Transverse colon (tissue), 4 donors: ENCODE measurements around the gene CACNA1A. TPM values are rescaled to one million over a fixed set of nuclear protein-coding genes. Genes with fewer than 3 reads are reported as not detected.

Source experiments
- DNase-seq: peaks from one replicate; pipeline ENCODE4 v3.0.0-alpha.2; 2019
- H3K27ac ChIP-seq, 4 donors: fragments of 200-600 bp; sonication (generic); 2 replicates each; pipeline ENCODE4 v1.5.1; 2016 to 2018; ENCODE audit warnings: inconsistent platforms in 4 of 4
- H3K27me3 ChIP-seq: fragments of 200-600 bp; sonication (generic); 2 replicates; pipeline ENCODE4 v1.5.1; 2017; ENCODE audit warnings: inconsistent platforms
- H3K36me3 ChIP-seq, 4 donors: fragments of 200-600 bp; sonication (generic); 2 replicates each; pipeline ENCODE4 v1.5.1; 2017 to 2019; ENCODE audit warnings: inconsistent platforms in 4 of 4
- H3K4me1 ChIP-seq, 4 donors: fragments of 200-600 bp; sonication (generic); 2 replicates each; pipeline ENCODE4 v1.5.1; 2017 to 2020; ENCODE audit warnings: inconsistent platforms in 4 of 4
- H3K4me3 ChIP-seq, 4 donors: fragments of 200-600 bp; sonication (generic); 1 replicate in 1 of 4; 2 replicates in 3 of 4; pipeline versions ENCODE4 v1.5.1 to v1.6.1; 2017 to 2019; ENCODE audit warnings: inconsistent platforms in 4 of 4
- H3K9me3 ChIP-seq, 2 donors: fragments of 200-600 bp; sonication (generic); 2 replicates each; pipeline ENCODE4 v1.5.1; 2017 to 2019; ENCODE audit warnings: inconsistent platforms in 2 of 2
- EP300 ChIP-seq: sonication (generic); formaldehyde crosslinking; IDR thresholded peaks from one replicate; pipeline ENCODE4 v1.6.1; 2017; ENCODE audit warnings: antibody characterized with exemption, low read depth
- POLR2A ChIP-seq: fragments of 450-650 bp; IDR thresholded peaks from one replicate; pipeline ENCODE4 v1.6.1; 2016; ENCODE audit warnings: antibody characterized with exemption, mild to moderate bottlenecking, moderate library complexity
- POLR2AphosphoS5 ChIP-seq, 3 donors: sonication (generic); formaldehyde crosslinking; IDR thresholded peaks; one replicate each; pipeline ENCODE4 v1.6.1; 2016; ENCODE audit warnings: antibody characterized with exemption in 3 of 3
- WGBS, 2 donors: methylation state at CpG; one replicate each; pipeline ENCODE4 v1.1.5; 2018; ENCODE audit warnings: low coverage in 1 of 2; 5-methylcytosine and 5-hydroxymethylcytosine counted together
- in situ Hi-C, 4 donors: fragments of 200-750 bp; cut with MboI; loops; one replicate each; pipeline versions ENCODE4 v1.15.0 to v1.15.1; 2017; ENCODE audit warnings: low sequenced_read_pairs in 3 of 4, low pct_ligation_motif_present in 1 of 4, low pct_unique_long_range_greater_than_20kb in 1 of 4
- intact Hi-C: fragments of 100-400 bp; cut with DNase I; formaldehyde crosslinking; loops from one replicate; pipeline ENCODE4 v1.15.1; 2023; ENCODE audit warnings: low total_unique reads
- total RNA-seq, 4 donors: library from RNA; depleted of rRNA; stranded (reverse); fragments of >200 nt; gene quantifications; one replicate each; pipeline ENCODE4 v1.1.0, GENCODE V29; 2016
- TF ChIP-seq, protein P1 (sequence below), 5 experiments: fragments of 200-600 bp in 3 of 5; fragments of 450-650 bp in 2 of 5; sonication (generic) in 3 of 5; IDR thresholded peaks; 1 replicate in 2 of 5; 2 replicates in 3 of 5; pipeline ENCODE4 v1.5.1; 2016 to 2017; ENCODE audit warnings: antibody characterized with exemption in 5 of 5, inconsistent platforms in 3 of 5, mild to moderate bottlenecking in 2 of 5, moderate library complexity in 1 of 5

CACNA1A gene
- total RNA-seq, 4 donors from 2014 or later, result 2.9 to 15.7 (median 5.2) TPM

DNA sequence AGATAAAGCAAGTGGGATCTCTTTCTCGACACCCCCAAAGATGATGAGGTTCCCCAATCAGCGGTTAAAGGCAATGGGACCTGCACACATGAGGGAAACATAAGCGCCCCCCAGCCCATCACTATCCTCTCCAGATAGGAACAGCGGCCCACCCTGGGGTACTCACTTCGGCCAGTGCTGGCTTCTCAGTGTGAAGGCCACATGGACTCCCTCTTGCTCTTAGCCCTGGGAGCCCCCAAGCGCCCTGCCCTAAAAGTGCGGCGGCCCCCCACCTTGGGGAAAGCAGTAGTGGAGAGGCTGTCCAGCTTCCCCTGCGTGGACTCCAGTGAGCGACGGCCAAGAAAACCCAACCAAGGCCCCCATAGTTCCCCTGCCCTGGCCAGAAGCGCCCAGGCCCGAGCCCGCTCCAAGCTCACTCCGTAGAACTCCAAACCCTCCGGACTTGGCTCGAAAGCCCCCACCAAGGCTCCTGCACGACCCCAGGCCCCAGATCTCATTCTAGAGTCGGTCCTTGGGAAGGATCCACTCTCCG, 1.0 kb downstream of the CACNA1A start:
- Histone ChIP-seq H3K4me3 (no peak overlapping the region), H3K27me3 (peaks cover 73% of the 10 kb centered on the region), H3K36me3 (no peaks in the 10 kb centered on the region), H3K27ac (no peak overlapping the region), H3K9me3 (no peaks in the 10 kb centered on the region), H3K4me1 (peaks cover 0 to 8% (median 1%) of the 10 kb centered on the region in 4 donors)
- WGBS, 2 donors, result 50 to 60% methylated on average over 1 to 16 of the region's 20 CpGs
- TF ChIP-seq POLR2A (no peak), POLR2AphosphoS5 (IDR thresholded peaks at IDR 0.05) (no peak), EP300 (no peak)
- TF ChIP-seq, protein P1, sequence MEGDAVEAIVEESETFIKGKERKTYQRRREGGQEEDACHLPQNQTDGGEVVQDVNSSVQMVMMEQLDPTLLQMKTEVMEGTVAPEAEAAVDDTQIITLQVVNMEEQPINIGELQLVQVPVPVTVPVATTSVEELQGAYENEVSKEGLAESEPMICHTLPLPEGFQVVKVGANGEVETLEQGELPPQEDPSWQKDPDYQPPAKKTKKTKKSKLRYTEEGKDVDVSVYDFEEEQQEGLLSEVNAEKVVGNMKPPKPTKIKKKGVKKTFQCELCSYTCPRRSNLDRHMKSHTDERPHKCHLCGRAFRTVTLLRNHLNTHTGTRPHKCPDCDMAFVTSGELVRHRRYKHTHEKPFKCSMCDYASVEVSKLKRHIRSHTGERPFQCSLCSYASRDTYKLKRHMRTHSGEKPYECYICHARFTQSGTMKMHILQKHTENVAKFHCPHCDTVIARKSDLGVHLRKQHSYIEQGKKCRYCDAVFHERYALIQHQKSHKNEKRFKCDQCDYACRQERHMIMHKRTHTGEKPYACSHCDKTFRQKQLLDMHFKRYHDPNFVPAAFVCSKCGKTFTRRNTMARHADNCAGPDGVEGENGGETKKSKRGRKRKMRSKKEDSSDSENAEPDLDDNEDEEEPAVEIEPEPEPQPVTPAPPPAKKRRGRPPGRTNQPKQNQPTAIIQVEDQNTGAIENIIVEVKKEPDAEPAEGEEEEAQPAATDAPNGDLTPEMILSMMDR (IDR thresholded peaks at IDR 0.05), result no peak
- no peak for DNase-seq
- in situ Hi-C loops, result no loop called here
- intact Hi-C loops, result no loop called here

DNA sequence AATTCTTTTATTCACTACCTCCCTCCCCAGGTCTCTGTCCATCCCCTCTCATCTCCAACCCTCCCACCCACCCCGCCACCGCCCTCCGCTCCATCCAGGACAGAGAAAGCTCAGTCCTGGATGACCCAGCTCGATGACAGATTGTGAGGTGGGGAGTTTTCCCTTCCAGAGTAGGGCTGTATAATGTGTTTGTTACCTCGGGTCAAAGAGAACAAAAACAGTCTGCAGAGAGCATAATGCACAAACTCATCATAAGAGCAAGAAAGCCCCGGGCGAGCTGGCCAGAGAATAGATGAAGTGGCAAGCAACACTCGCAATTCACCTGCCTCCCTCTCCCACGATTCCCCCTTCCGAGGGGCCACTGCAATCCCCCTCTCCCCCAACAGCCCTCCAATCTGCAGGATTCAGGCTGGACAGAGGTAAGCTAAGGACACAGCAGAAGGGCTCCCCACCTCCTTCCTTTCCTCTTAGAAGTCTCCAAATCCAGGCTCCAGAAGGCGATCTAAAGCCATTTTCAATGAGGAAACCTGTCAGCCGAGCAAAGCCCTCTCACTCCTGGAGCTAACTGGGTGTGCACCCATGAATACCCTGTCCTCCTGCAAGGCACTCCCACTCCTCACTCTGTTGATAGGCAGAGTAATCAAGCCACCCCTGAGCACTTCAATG, 2.6 kb downstream of the CACNA1A start:
- no peak overlapping the region for H3K4me3 ChIP-seq
- TF ChIP-seq EP300 (no peak), POLR2AphosphoS5 (IDR thresholded peaks at IDR 0.05) (no peak), POLR2A (no peak)
- TF ChIP-seq, protein P1 (IDR thresholded peaks at IDR 0.05), result no peak
- in situ Hi-C loops, result no loop called here
- DNase-seq, result no peak
- H3K36me3 ChIP-seq, result no peaks in the 10 kb centered on the region
- 58% methylated on average over 7 to 12 of the region's 12 CpGs for WGBS, 2 donors
- peaks cover 60% of the 10 kb centered on the region for H3K27me3 ChIP-seq
- no peak overlapping the region for H3K27ac ChIP-seq
- no peaks in the 10 kb centered on the region for H3K9me3 ChIP-seq
- intact Hi-C loops, result no loop called here
- peaks cover 0 to 8% (median 1%) of the 10 kb centered on the region in 4 donors for H3K4me1 ChIP-seq

DNA sequence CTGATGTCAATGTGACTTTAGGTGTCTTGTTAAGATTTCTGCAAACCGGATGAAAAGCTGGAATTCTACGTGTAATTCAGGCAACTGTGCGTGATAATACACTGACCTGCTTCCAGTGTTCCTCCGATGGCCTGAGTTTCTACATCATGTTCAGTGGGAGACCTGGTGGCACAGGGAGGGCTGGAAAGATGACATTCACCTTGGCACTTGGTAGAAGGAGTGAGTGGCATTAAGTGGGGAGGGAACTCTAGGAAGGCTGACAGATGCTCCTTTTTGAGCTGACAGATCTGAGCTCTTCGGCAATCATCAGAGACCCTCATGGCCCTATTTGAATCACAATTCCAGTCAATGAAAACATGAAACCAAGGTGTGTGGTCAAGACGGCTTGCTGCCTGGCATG, 4.0 kb downstream of the CACNA1A start:
- no peak overlapping the region for H3K4me3 ChIP-seq
- H3K4me1 ChIP-seq, result peaks cover 0 to 8% (median 1%) of the 10 kb centered on the region in 4 donors
- in situ Hi-C loops, result no loop called here
- no peaks in the 10 kb centered on the region for H3K36me3 ChIP-seq
- WGBS, 2 donors, result 80 to 85% methylated on average over 5 to 6 of the region's 6 CpGs
- no peak for DNase-seq
- H3K27me3 ChIP-seq, result peaks cover 46% of the 10 kb centered on the region
- TF ChIP-seq POLR2A (no peak), POLR2AphosphoS5 (IDR thresholded peaks at IDR 0.05) (no peak), EP300 (no peak)
- TF ChIP-seq, protein P1 (IDR thresholded peaks at IDR 0.05), result no peak
- intact Hi-C loops, result no loop called here
- no peaks in the 10 kb centered on the region for H3K9me3 ChIP-seq
- no peak overlapping the region for H3K27ac ChIP-seq

GRCh38 chr19:13499692-13500091, 6.6 kb downstream of the CACNA1A start:
- peaks cover 20% of the 10 kb centered on the region for H3K27me3 ChIP-seq
- intact Hi-C loops (no loop called here), in situ Hi-C loops (no loop called here)
- WGBS, 2 donors, result 90 to 100% methylated on average over 3 to 9 of the region's 9 CpGs
- H3K9me3 ChIP-seq, result no peaks in the 10 kb centered on the region
- no peak overlapping the region for H3K27ac ChIP-seq
- H3K4me1 ChIP-seq, result no peaks in the 10 kb centered on the region
- no peak for DNase-seq
- H3K36me3 ChIP-seq, result no peaks in the 10 kb centered on the region
- H3K4me3 ChIP-seq, result no peak overlapping the region
- TF ChIP-seq, protein P1 (IDR thresholded peaks at IDR 0.05), result no peak
